GM19351 (cell line): Measurements from ENCODE around the gene FAM3D.
"Not testable (repeated sequence)": the region's sequence is repeated elsewhere in the genome, so short reads cannot be mapped to it uniquely, and the experiment has no call there.

Experiments
- ATAC-seq: cut with Tn5 transposase; IDR thresholded peaks from one replicate; pipeline ENCODE4 v1.9.1; 2021; ENCODE audit warnings: mild to moderate bottlenecking, moderate library complexity; ENCODE audit not compliant: unreplicated experiment

FAM3D gene

DNA sequence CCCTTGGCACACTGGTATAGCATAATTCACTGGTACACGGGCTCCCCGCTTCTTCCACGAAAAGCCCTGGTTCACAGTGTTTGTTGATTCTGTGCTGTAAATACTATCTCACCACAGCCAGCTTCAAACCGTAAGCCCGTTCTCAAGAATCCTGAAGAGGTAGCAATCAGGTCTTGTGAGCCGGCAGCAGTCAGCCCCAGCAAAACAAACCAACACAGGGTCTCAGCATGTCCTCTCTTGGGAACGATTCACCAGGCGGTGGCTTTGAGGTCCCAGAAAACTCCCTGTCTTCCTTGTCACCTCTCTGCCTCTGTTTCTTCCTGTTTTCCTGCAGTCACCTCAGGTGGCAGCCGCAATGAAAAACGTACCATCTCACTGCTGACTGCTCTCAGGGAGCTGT is 19.1 kb upstream of the FAM3D start:
- no peak for ATAC-seq

DNA sequence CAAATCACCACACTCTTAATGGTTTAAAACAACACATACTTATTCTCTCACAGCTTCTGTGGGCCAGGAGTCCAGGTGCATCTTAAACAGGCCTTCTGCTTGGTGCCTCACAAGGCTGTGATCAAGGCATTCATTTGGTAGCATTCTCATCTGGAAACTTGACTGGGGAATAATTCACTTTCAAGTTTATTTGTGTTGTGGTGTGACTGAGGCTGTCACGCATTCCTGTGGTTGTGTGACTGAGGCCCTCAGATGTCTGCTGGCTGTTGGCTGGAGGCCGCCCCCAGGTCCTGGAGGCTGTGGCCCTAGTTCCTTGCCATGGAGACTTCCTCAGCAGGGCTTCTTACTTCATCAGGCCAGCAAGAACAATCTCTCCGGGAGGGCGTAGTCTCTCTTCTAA is 16.9 kb upstream of the FAM3D start:
- ATAC-seq, result peak; percentile 63

DNA sequence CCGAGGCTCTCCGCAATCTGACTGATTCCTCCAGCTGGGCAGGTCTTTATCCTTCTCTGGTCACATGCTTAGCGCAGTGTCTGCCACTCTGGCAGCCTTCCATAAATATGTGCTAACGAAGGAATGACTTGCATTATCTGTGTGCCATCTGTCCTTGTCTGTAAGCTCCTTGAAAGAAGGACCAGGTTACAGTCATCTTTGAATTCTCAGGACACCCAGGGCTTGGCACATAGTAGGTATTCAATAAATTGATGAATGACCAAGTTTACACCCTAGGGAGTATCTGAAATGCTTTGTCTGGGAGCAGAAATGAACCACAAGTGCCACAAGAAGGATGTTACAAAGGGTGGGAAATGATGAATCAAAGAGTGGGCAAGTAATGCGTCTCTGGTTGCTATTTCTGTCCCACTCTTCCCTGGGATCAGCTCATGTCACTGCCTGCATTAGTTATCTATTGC is 16.5 kb upstream of the FAM3D start:
- ATAC-seq, result no peak

DNA sequence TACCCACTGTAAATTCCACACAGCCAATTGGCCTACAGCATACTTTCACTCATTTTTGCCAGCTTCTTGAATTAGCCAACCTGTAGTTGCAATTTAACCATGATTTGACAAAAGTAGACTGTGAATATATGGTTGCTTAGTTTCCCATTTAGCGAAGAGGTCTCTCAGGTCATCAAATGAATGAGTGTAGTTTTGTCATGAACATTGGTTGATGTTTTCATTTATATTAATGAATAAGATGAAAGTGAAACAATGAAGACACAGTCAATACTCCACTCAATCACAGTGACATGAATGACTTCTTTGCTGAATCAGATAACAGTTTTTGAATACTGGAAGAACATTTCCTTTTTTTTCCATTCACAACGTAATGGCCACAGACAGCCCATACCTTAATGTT is 15.3 kb upstream of the FAM3D start:
- no peak for ATAC-seq

DNA sequence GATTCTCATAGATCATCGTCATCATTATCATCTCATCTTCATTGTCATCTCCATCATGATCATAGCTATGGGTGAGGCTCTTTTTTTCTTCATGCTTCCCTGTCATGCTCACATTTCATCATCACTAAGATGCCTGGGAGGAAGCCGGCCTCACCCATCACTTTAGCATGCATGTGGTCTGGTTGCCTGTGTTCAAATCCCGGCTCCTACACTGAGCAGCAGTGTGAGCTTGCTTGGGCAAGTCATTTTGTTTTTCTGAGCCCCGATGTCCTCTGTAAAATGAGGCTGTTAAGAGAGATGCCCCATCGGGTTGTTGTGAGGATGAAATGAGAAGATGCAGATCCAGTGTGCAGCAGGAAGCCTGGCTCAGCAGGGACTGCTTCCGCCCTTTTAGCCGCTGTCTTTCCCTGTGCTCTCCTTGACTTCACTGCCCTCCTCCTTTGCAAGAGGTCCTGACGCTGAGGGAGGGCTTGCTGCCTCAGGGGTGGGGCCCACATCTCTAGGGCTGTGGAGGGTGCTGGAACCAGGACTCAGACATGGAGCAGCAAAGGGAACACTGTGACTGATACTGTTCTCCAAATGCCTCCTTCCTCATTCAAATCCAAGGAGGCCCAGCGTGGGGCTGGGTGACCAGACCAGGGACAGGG is 14.4 kb upstream of the FAM3D start:
- no peak for ATAC-seq

DNA sequence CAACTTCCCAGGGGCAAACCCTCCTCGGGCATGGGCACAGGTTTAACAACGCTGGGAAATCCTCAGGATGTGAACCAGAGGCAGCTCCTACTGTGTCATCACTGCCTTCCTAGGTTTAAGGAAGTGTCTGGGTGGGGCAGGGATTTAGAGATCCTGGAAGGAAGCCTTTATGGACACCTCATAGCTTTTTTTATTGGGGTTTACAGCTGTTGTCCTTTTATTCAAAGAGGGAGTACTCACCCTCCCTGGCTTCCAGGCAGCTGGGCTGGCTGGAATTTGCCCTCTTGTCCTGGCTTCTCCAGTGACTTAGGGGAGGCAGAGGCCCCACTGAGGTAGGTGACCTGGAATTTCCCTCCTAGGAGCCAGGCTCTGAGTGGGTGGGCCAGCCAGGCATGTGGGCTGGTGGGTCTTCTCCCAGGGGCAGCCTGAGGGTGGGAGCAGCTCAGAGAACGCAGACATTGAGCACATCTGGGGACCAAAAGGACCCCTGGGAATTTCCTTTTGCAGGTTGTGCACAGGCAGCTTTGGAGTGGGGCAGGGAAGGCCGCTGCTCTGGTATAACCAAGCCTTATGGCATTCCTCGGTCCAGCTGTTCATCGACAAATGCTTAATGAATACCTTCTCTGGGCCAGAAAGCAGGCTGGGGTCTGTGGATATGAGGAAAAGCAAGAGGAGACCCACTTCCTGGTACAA is 13.5 kb upstream of the FAM3D start:
- ATAC-seq, result no peak

DNA sequence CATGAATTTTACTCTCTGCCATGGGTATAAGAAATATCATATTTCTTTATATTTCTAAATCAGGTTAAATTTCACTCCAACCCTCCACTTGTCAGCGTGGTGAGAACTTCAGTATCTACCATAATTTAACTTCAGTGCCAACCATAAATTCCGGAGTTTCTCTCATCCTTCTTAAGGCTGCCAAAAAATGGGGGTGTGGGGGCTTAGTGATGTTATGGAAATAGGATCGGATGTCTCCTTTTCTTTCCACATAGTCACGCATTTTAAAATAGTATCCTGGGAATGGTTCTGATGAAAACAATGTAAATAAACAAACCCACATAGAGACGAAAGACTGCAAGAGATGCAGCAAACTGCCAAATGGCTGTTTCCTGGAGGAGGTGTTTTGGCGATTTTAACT is 12.9 kb upstream of the FAM3D start:
- ATAC-seq, result no peak

DNA sequence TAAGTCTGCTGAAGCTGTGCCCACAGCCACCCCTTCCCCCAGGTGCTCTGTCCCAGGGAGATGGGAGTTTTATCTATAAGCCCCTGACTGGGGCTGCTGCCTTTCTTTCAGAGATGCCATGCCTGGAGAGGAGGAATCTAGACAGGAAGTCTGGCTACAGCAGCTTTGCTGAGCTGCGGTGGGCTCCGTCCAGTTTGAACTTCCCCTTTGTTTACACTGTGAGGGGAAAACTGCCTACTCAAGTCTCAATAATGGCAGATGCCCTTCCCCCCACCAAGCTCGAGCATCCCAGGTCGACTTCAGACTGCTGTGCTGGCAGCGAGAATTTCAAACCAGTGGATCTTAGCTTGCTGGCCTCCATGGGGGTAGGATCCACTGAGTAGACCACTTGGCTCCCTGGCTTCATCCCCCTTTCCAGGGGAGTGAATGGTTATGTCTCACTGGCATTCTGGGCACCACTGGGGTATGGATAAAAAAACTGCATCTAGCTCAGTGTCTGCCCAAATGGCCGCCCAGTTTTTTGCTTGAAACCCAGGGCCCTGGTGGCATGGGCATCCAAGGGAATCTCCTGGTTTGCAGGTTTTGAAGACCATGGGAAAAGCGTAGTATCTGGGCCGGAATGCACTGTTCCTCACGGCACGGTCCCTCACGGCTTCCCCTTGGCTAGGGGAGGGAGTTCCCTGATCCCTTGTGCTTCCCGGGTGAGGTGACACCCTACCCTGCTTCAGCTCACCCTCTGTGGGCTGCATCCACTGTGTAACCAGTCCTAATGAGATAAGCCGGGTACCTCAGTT is 11.8 kb upstream of the FAM3D start:
- ATAC-seq, result not testable (repeated sequence)

DNA sequence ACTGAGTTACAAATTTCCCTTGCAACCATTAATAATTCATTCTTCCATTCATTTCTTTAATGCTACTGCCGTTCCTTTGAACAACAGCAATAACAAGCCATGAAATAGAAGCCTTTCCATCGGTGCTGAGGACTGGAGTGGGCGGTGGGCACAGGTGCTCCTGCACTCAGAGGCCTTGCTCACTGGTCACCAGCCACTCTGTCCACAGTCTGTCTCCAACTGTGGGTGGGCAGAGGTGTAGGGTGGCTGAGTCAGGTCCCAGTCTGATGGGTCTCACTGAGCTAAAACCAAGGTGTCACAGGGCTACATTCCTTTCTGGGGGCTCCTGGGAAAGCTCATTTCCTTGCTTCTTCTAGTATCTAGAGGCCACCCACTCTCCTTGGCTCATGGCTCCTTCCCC is 6.3 kb upstream of the FAM3D start:
- ATAC-seq, result no peak

DNA sequence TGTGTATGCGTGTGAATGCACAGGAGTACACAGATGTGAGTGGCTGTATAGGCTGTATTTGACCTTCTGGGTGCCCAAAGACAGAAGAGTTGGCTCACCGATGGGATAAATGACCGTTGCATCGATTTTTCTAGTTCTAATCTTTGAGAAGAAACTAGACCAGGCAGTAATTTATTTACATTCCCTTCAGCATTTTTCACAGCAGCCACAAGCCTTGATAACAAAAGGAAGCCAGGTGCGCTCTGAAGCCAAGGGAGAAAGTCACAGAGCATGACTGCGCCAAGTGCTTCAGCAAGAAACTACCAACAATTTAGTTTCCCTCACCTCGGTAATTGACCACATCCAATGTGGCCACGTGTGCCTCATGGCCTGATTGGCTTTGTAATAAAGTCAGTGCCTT is 5.9 kb upstream of the FAM3D start:
- no peak for ATAC-seq

DNA sequence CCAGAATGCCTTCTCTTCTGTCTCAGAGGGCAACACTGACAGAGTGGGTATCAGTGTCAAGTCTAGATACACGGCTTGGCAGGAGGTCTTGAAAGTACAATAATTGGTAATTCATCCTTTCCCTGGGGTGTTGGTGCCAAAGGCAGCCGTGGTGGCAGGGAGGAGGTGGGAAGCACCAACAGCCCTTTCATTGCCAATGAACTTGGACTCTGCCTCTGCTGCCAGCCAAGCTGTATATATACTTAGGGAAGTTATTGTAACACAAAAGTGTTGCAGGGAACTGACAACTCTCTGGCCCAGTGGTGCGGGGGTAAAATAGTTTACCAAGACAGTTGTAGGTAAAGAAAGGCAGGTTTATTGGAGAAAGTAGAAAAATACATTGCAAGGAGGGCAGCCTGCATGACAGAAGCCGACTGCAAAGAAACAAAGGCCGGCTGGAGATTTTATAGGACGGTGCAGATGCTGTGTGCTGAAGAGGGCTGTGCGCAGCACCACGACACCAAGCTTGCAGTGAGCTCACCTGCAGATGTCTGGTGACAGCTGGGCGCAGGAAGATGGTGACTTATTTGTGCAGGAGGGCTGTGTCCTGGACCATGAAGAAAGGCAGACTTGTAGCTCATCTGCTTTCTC is 4.0 kb upstream of the FAM3D start:
- no peak for ATAC-seq

DNA sequence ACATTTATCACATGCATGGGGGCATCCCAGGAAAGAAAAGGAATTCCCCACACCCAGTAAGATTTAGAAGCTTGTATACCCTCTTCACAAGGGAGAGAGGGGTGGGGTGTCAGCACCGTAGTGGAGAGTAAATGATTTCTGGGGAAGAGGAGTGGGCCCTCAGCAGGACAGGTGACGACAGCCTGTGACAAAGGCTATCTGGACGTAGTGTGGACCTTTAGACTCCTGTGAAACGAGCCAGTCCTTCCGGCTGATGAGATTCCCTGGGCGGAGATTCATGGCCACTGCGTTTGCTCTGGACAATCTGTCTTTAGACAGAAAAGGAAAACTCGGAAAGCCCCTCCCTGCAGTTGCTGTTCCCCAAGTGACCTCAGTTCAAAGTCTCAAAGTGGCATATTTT is 1.7 kb upstream of the FAM3D start:
- ATAC-seq, result no peak

DNA sequence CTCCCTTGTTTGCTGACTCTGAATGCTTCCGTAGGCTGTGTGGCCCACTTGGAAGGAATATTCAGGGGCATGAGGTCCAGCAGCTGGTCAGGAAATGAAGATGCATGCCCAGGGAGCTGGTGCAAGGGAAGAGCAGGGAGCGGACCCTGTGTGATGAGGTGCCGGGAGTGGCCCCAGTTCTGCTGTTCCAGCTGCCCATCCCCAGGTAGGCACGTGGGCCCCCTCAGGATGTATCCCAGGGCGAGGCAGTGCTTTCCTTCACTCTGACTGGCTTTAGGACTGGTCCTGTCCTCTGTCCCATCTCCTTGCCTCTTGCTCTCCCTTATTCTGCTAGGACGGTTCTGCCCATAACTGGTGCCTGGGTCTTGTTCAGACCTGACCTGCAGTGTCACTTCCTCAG is 1.1 kb upstream of the FAM3D start:
- no peak for ATAC-seq

DNA sequence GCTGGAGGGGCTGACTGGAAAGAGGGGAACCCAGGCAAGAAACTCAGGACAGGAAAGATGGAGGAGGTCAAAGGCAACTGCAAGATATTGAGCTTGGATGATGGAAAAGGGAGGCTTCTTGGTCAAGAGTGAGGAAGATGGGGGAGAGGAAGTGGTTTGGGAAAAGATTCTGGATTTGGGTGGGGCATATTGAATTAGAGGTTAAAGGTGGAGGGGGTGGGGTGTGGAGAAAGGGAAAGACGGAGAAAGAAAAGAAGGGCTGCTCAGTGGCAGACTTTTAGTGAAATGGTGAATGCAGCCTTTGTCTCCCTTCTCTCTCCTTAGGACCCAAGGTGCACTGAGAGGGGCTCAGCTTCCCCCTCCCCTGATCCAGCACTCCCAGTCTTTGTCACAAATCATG is 655 bp upstream of the FAM3D start:
- ATAC-seq, result no peak

DNA sequence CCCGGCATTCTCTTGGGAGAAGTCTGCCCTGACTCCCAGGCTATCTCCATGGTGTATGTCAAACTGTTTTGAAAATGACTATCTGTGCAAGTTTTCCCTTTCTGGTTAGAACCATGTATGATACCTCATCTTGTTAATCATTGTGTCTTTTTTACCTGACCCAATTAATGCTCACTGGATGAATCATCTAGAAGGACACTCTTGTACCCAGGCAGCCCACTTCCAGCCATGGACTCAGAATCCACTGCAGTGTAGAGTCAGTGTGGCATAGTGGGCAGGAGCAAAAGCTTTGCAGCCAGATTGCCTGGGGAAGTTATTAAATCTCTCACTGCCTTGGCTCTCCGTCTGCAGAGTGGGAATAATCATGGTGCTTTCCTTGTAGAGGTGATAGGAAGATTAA is 1.2 kb downstream of the FAM3D start:
- ATAC-seq, result no peak

DNA sequence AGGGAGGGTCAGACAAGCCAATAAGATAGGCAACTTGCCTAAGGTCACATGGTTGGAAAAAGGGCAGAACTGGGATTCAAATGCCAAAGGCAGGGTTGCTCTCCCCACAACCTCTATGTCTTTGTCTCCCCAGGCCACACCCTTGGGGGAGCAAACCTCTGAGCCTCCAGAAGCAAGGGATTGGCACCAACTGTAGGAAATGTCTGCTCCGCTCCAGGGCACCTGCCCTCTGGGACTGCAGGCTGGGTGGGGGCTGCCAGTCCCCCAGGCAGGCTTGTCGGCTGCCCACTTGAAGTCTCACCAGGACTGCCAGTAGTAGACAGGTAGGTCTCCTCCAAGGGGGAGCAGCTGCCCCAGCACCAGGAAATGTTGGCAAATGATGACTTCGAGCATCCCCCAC is 2.0 kb downstream of the FAM3D start:
- ATAC-seq, result no peak

DNA sequence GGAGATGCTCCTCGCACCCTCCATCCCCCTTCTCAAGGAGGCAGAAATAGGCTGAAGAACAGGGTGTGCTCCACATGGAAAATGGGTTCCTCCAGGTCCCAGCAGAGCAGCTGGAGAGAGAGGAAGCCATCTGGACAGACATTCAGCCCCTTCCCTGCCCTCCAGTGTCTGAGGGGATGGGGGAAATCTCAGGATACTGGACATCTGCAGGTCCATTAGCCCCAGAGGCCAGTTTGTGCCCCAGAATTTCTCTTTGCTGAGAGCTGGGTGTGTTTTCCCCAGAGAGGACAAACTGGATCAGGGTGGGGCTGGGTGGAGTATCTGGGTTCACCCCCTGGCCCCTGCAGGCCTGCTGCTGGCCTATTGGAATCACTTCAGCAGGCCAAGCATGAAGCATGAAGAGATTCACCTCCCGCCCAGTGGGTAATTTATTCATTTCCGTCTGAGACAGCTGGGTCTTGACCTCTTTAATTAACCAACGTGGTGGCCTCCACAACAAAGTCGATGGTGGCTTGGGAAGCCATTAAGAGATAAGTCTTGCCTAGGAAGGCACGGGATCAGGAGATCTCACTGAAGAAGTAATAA is 4.6 kb downstream of the FAM3D start:
- no peak for ATAC-seq

DNA sequence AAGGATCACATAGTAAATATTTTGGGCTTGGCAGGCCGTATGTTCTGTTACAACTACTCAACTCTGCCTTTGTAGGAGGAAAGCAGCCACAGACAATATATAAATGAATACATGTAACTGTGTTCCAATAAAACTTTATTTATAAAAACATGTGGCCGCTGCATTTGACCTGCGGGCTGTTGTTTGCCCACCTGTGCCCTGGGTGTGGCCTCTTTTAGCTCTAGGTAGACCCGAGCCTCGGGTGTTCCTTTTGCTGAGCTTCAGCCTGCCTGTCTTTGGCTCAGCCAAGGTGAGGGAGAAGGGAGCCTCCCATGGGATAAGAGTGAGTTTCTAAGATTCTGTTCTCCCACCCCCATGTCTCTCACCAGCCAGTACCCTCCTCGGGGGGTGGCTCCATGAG is 5.6 kb downstream of the FAM3D start:
- ATAC-seq, result no peak

DNA sequence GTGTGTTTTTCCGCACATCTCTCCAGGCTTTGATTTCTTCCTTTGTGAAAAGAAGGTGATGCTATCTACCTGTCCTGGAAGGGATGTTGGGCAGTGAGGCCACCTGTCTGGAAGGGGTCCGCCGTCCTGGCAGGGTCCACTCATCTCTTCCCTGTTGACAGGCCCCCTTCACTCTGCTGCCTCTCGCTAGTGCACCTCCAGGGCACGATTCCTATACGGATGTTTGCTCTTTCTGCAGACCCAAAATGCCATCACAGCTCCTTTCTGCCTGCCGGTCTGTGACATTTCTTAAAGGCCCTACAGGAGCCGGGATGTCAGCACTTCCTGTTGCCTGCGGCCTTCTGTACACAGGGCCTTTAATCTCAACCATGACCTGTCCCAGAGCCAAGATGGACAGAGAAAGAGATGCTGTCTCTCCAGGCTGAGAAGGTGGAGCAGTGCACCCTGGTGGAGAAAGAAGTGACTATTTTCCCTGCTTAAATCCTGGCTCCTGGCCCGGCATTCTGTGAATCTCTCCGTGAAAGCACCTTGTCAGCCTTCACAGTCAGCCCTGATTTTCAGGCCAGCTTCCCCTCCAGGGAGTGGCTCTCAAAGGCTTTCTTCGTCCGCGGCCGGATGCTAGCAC is 7.4 kb downstream of the FAM3D start:
- no peak for ATAC-seq

DNA sequence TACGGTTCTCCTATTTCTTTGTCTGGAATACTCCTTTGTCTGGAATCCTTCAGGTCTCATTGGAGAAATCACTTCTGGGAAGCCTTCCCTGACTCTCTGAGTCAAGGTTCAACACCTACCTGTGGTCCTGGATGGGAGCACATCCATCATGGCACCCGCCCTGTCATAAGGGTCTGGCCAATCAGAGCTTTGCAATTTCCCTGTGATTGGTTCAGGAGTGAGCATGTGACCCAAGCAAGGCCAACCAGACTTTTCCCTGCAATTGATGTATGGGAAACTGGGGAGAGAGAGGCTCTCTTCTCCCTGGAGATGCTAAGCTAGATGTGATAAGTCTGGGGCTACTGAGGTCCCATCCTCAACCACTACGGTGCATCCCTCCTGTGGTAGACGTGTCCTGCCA is 8.1 kb downstream of the FAM3D start:
- no peak for ATAC-seq
